Neural cell (in vitro differentiated cells): ENCODE data around the gene CEBPA. TPM values are rescaled to one million over a fixed set of nuclear protein-coding genes. Genes with fewer than 3 reads are reported as not detected.

Experiments used
- H2AFZ ChIP-seq: fragments of 200-600, 300-800 bp; sonication (generic), shearing (Covaris generic); 2 replicates; pipeline ENCODE4 v1.6.0; 2014; ENCODE audit warnings: low read depth, mild to moderate bottlenecking, antibody characterized with exemption, low read length, moderate library complexity
- H3F3A ChIP-seq: fragments of 200-600 bp; shearing (Covaris generic); 2 replicates; pipeline ENCODE4 v1.6.1; 2016; ENCODE audit warnings: mild to moderate bottlenecking, moderate library complexity, mixed read lengths, antibody characterized with exemption, low read length; ENCODE audit not compliant: insufficient read depth, poor library complexity, severe bottlenecking
- H3K27ac ChIP-seq: fragments of 200-600, 300-800 bp; sonication (generic), shearing (Covaris generic); 2 replicates; pipeline ENCODE4 v1.5.1; 2014; ENCODE audit warnings: mild to moderate bottlenecking, low read length, moderate library complexity
- H3K27me3 ChIP-seq: fragments of 300-800, 200-600 bp; sonication (generic), shearing (Covaris generic); 2 replicates; pipeline ENCODE4 v1.6.0; 2014; ENCODE audit warnings: mild to moderate bottlenecking, low read depth, low read length, moderate library complexity; ENCODE audit not compliant: insufficient read depth
- H3K36me3 ChIP-seq: fragments of 300-800, 200-600 bp; sonication (generic), shearing (Covaris generic); 2 replicates; pipeline ENCODE4 v1.5.1; 2014; ENCODE audit warnings: mild to moderate bottlenecking, antibody characterized with exemption, low read length, moderate library complexity; ENCODE audit not compliant: insufficient read depth
- H3K4me2 ChIP-seq: fragments of 300-800, 200-600 bp; sonication (generic), shearing (Covaris generic); 2 replicates; pipeline ENCODE4 v1.6.0; 2014; ENCODE audit warnings: mild to moderate bottlenecking, low read length
- H3K4me3 ChIP-seq: fragments of 300-800, 200-600 bp; sonication (generic), shearing (Covaris generic); 2 replicates; pipeline ENCODE4 v1.5.1; 2014; ENCODE audit warnings: mild to moderate bottlenecking, low read length, moderate library complexity
- H3K79me2 ChIP-seq: fragments of 200-600 bp; shearing (Covaris generic); replicated peaks from 2 replicates; pipeline ENCODE4 v1.6.0; 2014; ENCODE audit warnings: mild to moderate bottlenecking, low read length, moderate library complexity; ENCODE audit not compliant: insufficient read depth
- H3K9ac ChIP-seq: fragments of 300-800, 200-600 bp; sonication (generic), shearing (Covaris generic); 2 replicates; pipeline ENCODE4 v1.6.1; 2016; ENCODE audit warnings: mild to moderate bottlenecking, low read length, mixed read lengths
- H3K9me2 ChIP-seq: fragments of 200-600 bp; shearing (Covaris generic); 2 replicates; pipeline ENCODE4 v1.6.1; 2016; ENCODE audit warnings: mild to moderate bottlenecking, low read length, mixed read lengths; ENCODE audit not compliant: insufficient read depth
- H3K9me3 ChIP-seq: fragments of 200-600, 300-800 bp; sonication (generic), shearing (Covaris generic); 2 replicates; pipeline ENCODE4 v1.6.1; 2016; ENCODE audit warnings: mild to moderate bottlenecking, mixed run types, low read length, moderate library complexity, mixed read lengths
- H4K20me1 ChIP-seq: fragments of 200-600 bp; shearing (Covaris generic); 2 replicates; pipeline ENCODE4 v1.6.1; 2016; ENCODE audit warnings: mild to moderate bottlenecking, mixed run types; ENCODE audit not compliant: insufficient read depth
- CTCF ChIP-seq: fragments of 450-650 bp; IDR thresholded peaks from 2 replicates; pipeline ENCODE4 v1.5.1; 2014; ENCODE audit warnings: antibody characterized with exemption, mild to moderate bottlenecking, moderate library complexity; ENCODE audit not compliant: poor library complexity, severe bottlenecking
- EP300 ChIP-seq: fragments of 450-650 bp; conservative IDR thresholded peaks from 2 replicates; pipeline ENCODE4 v1.6.1; 2014; ENCODE audit warnings: antibody characterized with exemption, mild to moderate bottlenecking, moderate library complexity; ENCODE audit not compliant: poor library complexity, severe bottlenecking
- EZH2 ChIP-seq: fragments of 200-600, 300-800 bp; shearing (Covaris generic), sonication (generic); IDR thresholded peaks from 2 replicates; pipeline ENCODE4 v1.6.1; 2014; ENCODE audit warnings: antibody characterized with exemption, low read length, borderline replicate concordance, mild to moderate bottlenecking; ENCODE audit not compliant: insufficient read depth, poor library complexity, severe bottlenecking
- MXI1 ChIP-seq: fragments of 450-650 bp; conservative IDR thresholded peaks from 2 replicates; pipeline ENCODE4 v1.6.1; 2014; ENCODE audit warnings: antibody characterized with exemption, mild to moderate bottlenecking; ENCODE audit not compliant: poor library complexity, severe bottlenecking
- POLR2AphosphoS5 ChIP-seq: IDR thresholded peaks from 2 replicates; pipeline ENCODE4 v1.6.1; 2012
- RAD21 ChIP-seq: fragments of 450-650 bp; conservative IDR thresholded peaks from 2 replicates; pipeline ENCODE4 v1.6.1; 2014; ENCODE audit warnings: antibody characterized with exemption, mild to moderate bottlenecking, moderate library complexity
- REST ChIP-seq: IDR thresholded peaks from 2 replicates; pipeline ENCODE4 v1.6.1; 2012; ENCODE audit warnings: borderline replicate concordance
- SMC3 ChIP-seq: fragments of 450-650 bp; conservative IDR thresholded peaks from 2 replicates; pipeline ENCODE4 v1.6.1; 2014; ENCODE audit warnings: antibody characterized with exemption, mild to moderate bottlenecking, moderate library complexity; ENCODE audit not compliant: poor library complexity
- TAF1 ChIP-seq: IDR thresholded peaks from 2 replicates; pipeline ENCODE4 v1.6.1; 2012; ENCODE audit warnings: low read depth
- polyA plus RNA-seq: library from polyadenylated mRNA; depleted of rRNA; stranded (reverse); fragments of >200 nt; gene quantifications from 2 replicates; pipeline ENCODE4 v1.2.3, GENCODE V29; 2014

Gene CEBPA
- polyA plus RNA-seq, 1 donor from 2014 or later = 2.6 TPM

- Histone ChIP-seq H3K9me3 (no peaks in the 10 kb centered on the region), H3K36me3 (no peaks in the 10 kb centered on the region), H2AFZ (no peak overlapping the region), H3K4me2 (no peak overlapping the region), H3K27me3 (no peaks in the 10 kb centered on the region), H3F3A (no peaks in the 10 kb centered on the region), H4K20me1 (no peaks in the 10 kb centered on the region), H3K4me3 (no peak overlapping the region), H3K9me2 (no peaks in the 10 kb centered on the region), H3K79me2 (no peaks in the 10 kb centered on the region), H3K27ac (no peak overlapping the region), H3K9ac (no peak overlapping the region)
- no peak for TF ChIP-seq CTCF
- no peak for TF ChIP-seq EP300
- no peak for TF ChIP-seq SMC3
- TF ChIP-seq MXI1 = no peak
- TF ChIP-seq RAD21 = no peak
- TF ChIP-seq EZH2 = no peak
- no peak for TF ChIP-seq TAF1
- TF ChIP-seq REST = no peak
These were observed 22.6 kb downstream of the CEBPA start for GRCh38 chr19:33279430-33280350.

- TF ChIP-seq SMC3 (no peak), MXI1 (no peak), TAF1 (no peak), POLR2AphosphoS5 (no peak), EZH2 (no peak), REST (no peak), RAD21 (no peak), CTCF (no peak), EP300 (no peak)
- Histone ChIP-seq H3K9ac (no peak overlapping the region), H3K4me2 (no peak overlapping the region), H4K20me1 (no peaks in the 10 kb centered on the region), H3K4me3 (no peak overlapping the region), H3F3A (no peaks in the 10 kb centered on the region), H3K27me3 (no peaks in the 10 kb centered on the region), H2AFZ (no peak overlapping the region), H3K79me2 (no peaks in the 10 kb centered on the region), H3K9me3 (no peaks in the 10 kb centered on the region), H3K9me2 (no peaks in the 10 kb centered on the region), H3K27ac (no peak overlapping the region), H3K36me3 (no peaks in the 10 kb centered on the region)
These were observed 23.7 kb downstream of the CEBPA start for GRCh38 chr19:33278403-33279269.
